PC-3 (cell line): ENCODE data around the gene VPS37D. TPM values are rescaled to one million over a fixed set of nuclear protein-coding genes. Genes with fewer than 3 reads are reported as not detected.

Experiments used
- ATAC-seq: fragments of 200-7000 bp; cut with Tn5 transposase; 2 replicates; pipeline ENCODE4 v1.9.1; 2020; ENCODE audit warnings: mild to moderate bottlenecking, moderate library complexity
- BruUV-seq: library from RNA; stranded (reverse); fragments of 400-500 nt; replicated peaks from 2 replicates; lab custom pipeline; 2021; lab: Mats Ljungman, UMichigan
- CTCF ChIA-PET: fragments of 300-600 bp; sonication (Branson Sonifier 250); formaldehyde crosslinking; loops from one replicate; lab custom pipeline; 2022; ENCODE audit warnings: antibody characterized with exemption; lab: Charles Lee
- POLR2A ChIA-PET: fragments of 300-600 bp; sonication (Branson Sonifier 250); formaldehyde crosslinking; loops from one replicate; lab custom pipeline; 2022; ENCODE audit warnings: antibody characterized with exemption; ENCODE audit not compliant: unreplicated experiment; lab: Charles Lee
- DNase-seq: peaks from one replicate; pipeline ENCODE4 v3.0.0-alpha.2; 2015
- H2AFZ ChIP-seq: fragments of 300-600 bp; sonication (generic); 2 replicates; pipeline ENCODE4 v1.6.0; 2016; ENCODE audit warnings: antibody characterized with exemption, low read length
- H3F3A ChIP-seq: fragments of 300-600 bp; sonication (generic); one replicate; pipeline ENCODE4 v1.6.0; 2017; ENCODE audit warnings: antibody characterized with exemption, low read length, control low read depth, mild to moderate bottlenecking; ENCODE audit not compliant: unreplicated experiment
- H3K27ac ChIP-seq: fragments of 300-600 bp; sonication (generic); 2 replicates; pipeline ENCODE4 v1.5.1; 2016; ENCODE audit warnings: mild to moderate bottlenecking, low read length
- H3K27me3 ChIP-seq: fragments of 300-600 bp; sonication (generic); 2 replicates; pipeline ENCODE4 v1.6.1; 2016; ENCODE audit warnings: low read length, mixed read lengths
- H3K36me3 ChIP-seq: fragments of 300-600 bp; sonication (generic); 2 replicates; pipeline ENCODE4 v1.6.1; 2016; ENCODE audit warnings: low read depth, mixed run types, low read length, mixed read lengths
- H3K4me1 ChIP-seq: fragments of 300-600 bp; sonication (generic); 2 replicates; pipeline ENCODE4 v1.5.1; 2016; ENCODE audit warnings: low read length; ENCODE audit not compliant: insufficient read depth
- H3K4me2 ChIP-seq: fragments of 300-600 bp; sonication (generic); 2 replicates; pipeline ENCODE4 v1.6.0; 2016; ENCODE audit warnings: low read length
- H3K4me3 ChIP-seq: fragments of 300-600 bp; sonication (generic); 2 replicates; pipeline ENCODE4 v1.5.1; 2016; ENCODE audit warnings: mild to moderate bottlenecking, low read length, mixed read lengths
- H3K79me2 ChIP-seq: fragments of 300-600 bp; sonication (generic); 2 replicates; pipeline ENCODE4 v1.6.1; 2017; ENCODE audit warnings: low read length, mixed read lengths
- H3K9ac ChIP-seq: fragments of 300-600 bp; sonication (generic); 2 replicates; pipeline ENCODE4 v1.6.0; 2016; ENCODE audit warnings: mild to moderate bottlenecking, low read length
- H3K9me2 ChIP-seq: fragments of 300-600 bp; sonication (generic); replicated peaks from 2 replicates; pipeline ENCODE4 v1.6.1; 2016; ENCODE audit warnings: mixed run types, low read length, mixed read lengths
- H3K9me3 ChIP-seq: fragments of 300-600 bp; sonication (generic); 2 replicates; pipeline ENCODE4 v1.6.1; 2016; ENCODE audit warnings: low read length, mixed read lengths
- H4K20me1 ChIP-seq: fragments of 300-600 bp; sonication (generic); 2 replicates; pipeline ENCODE4 v1.6.1; 2016; ENCODE audit warnings: low read length, mixed read lengths
- EZH2 ChIP-seq: fragments of 300-600 bp; sonication (generic); IDR thresholded peaks from one replicate; pipeline ENCODE4 v1.6.1; 2017; ENCODE audit warnings: antibody characterized with exemption, mild to moderate bottlenecking, low read length; ENCODE audit not compliant: unreplicated experiment
- EZH2phosphoT487 ChIP-seq: fragments of 300-600 bp; sonication (generic); IDR thresholded peaks from 2 replicates; pipeline ENCODE4 v1.6.1; 2018; ENCODE audit warnings: mild to moderate bottlenecking, antibody characterized with exemption, low read length, borderline replicate concordance
- intact Hi-C: fragments of 100-400 bp; cut with micrococcal nuclease; formaldehyde crosslinking; loops from 2 replicates; pipeline ENCODE4 v1.9.0; 2023
- total RNA-seq: library from RNA; depleted of rRNA; stranded (reverse); fragments of >200 nt; gene quantifications from 2 replicates; pipeline ENCODE4 v1.2.3, GENCODE V29; 2014
- TF ChIP-seq, protein P1 (sequence below): fragments of 300-600 bp; sonication (generic); conservative IDR thresholded peaks from 2 replicates; pipeline ENCODE4 v1.5.1; 2017; ENCODE audit warnings: antibody characterized with exemption, low read depth, mild to moderate bottlenecking, low read length

Gene VPS37D
- total RNA-seq, 1 experiment from 2014 or later = 6.3 TPM

- no peaks in the 10 kb centered on the region for H3K79me2 ChIP-seq
- ATAC-seq = no peak
- H3K9ac ChIP-seq = no peak overlapping the region
- peaks cover 5% of the 10 kb centered on the region; the same call in 1 of the 2 replicates for H3K4me1 ChIP-seq
- DNase-seq = no peak
- ChIA-PET POLR2A (interaction anchor here (0.5 kb wide), 1 partner anchor 89 kb away, joined by 5 read pairs; no protein-coding TSS in a partner anchor), CTCF (no interaction called here)
- intact Hi-C loops = loop anchor here (10.0 kb wide), 1 partner anchor 233 kb away; no protein-coding TSS in a partner anchor
- TF ChIP-seq, protein P1, sequence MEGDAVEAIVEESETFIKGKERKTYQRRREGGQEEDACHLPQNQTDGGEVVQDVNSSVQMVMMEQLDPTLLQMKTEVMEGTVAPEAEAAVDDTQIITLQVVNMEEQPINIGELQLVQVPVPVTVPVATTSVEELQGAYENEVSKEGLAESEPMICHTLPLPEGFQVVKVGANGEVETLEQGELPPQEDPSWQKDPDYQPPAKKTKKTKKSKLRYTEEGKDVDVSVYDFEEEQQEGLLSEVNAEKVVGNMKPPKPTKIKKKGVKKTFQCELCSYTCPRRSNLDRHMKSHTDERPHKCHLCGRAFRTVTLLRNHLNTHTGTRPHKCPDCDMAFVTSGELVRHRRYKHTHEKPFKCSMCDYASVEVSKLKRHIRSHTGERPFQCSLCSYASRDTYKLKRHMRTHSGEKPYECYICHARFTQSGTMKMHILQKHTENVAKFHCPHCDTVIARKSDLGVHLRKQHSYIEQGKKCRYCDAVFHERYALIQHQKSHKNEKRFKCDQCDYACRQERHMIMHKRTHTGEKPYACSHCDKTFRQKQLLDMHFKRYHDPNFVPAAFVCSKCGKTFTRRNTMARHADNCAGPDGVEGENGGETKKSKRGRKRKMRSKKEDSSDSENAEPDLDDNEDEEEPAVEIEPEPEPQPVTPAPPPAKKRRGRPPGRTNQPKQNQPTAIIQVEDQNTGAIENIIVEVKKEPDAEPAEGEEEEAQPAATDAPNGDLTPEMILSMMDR = no peak
- TF ChIP-seq EZH2phosphoT487 = no peak
- TF ChIP-seq EZH2 = no peak
- no peak overlapping the region for H2AFZ ChIP-seq
- H3K4me2 ChIP-seq = no peak overlapping the region
- no peaks in the 10 kb centered on the region for H3F3A ChIP-seq
- no TSS peak for BruUV-seq
- no peak overlapping the region for H3K27ac ChIP-seq
- H3K9me3 ChIP-seq = no peaks in the 10 kb centered on the region
- no peaks in the 10 kb centered on the region for H3K9me2 ChIP-seq
- H3K27me3 ChIP-seq = peaks cover 13% of the 10 kb centered on the region
- no peaks in the 10 kb centered on the region for H3K36me3 ChIP-seq
- no peaks in the 10 kb centered on the region for H4K20me1 ChIP-seq
- H3K4me3 ChIP-seq = no peak overlapping the region
Measured at GRCh38 chr7:73621168-73622063, 46.2 kb upstream of the VPS37D start.

DNA sequence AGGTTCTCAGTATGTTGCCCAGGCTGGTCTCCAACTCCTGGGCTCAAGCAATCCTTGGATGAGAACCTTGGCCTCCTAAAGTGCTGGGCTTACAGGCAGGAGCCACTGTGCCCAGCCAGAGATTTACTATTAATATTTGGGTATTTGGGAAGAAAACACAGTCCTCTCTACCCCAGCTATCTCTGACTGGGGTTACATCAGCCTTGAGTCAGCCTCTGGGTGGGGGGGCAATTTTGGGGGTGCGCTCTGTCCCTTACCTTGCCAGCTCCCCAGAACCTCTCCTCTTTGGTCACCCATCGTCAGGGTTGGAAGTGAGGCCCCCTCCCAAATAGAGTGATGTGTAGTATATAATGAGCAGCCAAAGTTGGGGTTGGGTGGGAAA lies 45.1 kb upstream of the VPS37D start:
- Histone ChIP-seq H3K4me1 (peaks cover 5% of the 10 kb centered on the region; the same call in 1 of the 2 replicates), H3K9me2 (no peaks in the 10 kb centered on the region), H3K27ac (no peak overlapping the region), H3K79me2 (no peaks in the 10 kb centered on the region), H3K4me3 (no peak overlapping the region), H3K27me3 (peaks cover 13% of the 10 kb centered on the region), H3K9ac (no peak overlapping the region), H2AFZ (no peak overlapping the region), H3F3A (no peaks in the 10 kb centered on the region), H3K9me3 (no peaks in the 10 kb centered on the region), H4K20me1 (no peaks in the 10 kb centered on the region), H3K4me2 (no peak overlapping the region), H3K36me3 (no peaks in the 10 kb centered on the region)
- TF ChIP-seq EZH2 (no peak), EZH2phosphoT487 (no peak)
- TF ChIP-seq, protein P1 = no peak
- POLR2A ChIA-PET = no interaction called here
- CTCF ChIA-PET = no interaction called here
- intact Hi-C loops = loop anchor here (10.0 kb wide), 1 partner anchor 232 kb away; no protein-coding TSS in a partner anchor
- BruUV-seq = no TSS peak
- no peak for ATAC-seq
- no peak for DNase-seq
